ENCODE results near the gene TLCD4.

GRCh38 chr1:95071539-95071938, 45.6 kb upstream of the TLCD4 start:
- TF ChIP-seq CTCF (IDR thresholded peaks at IDR 0.05) (no peak), POLR2A (IDR thresholded peaks at IDR 0.05) (no peak)
